Peyer's patch (tissue), 4 donors: ENCODE results near the gene SLC1A2.

Source experiments
- POLR2A ChIP-seq, 2 donors: fragments of 450-650 bp; IDR thresholded peaks; one replicate each; pipeline ENCODE4 v1.5.1; 2017; ENCODE audit warnings: antibody characterized with exemption in 2 of 2, mild to moderate bottlenecking in 2 of 2, moderate library complexity in 2 of 2
- TF ChIP-seq, protein P1 (sequence below), 6 experiments: fragments of 450-650 bp in 4 of 6; fragments of 200-600 bp in 2 of 6; sonication (generic) in 1 of 6; IDR thresholded peaks; one replicate each; pipeline ENCODE4 v1.5.1; 2017 to 2019; ENCODE audit warnings: antibody characterized with exemption in 6 of 6, mild to moderate bottlenecking in 3 of 6, moderate library complexity in 1 of 6

- no peak for TF ChIP-seq POLR2A (IDR thresholded peaks at IDR 0.05)
- TF ChIP-seq, protein P1, sequence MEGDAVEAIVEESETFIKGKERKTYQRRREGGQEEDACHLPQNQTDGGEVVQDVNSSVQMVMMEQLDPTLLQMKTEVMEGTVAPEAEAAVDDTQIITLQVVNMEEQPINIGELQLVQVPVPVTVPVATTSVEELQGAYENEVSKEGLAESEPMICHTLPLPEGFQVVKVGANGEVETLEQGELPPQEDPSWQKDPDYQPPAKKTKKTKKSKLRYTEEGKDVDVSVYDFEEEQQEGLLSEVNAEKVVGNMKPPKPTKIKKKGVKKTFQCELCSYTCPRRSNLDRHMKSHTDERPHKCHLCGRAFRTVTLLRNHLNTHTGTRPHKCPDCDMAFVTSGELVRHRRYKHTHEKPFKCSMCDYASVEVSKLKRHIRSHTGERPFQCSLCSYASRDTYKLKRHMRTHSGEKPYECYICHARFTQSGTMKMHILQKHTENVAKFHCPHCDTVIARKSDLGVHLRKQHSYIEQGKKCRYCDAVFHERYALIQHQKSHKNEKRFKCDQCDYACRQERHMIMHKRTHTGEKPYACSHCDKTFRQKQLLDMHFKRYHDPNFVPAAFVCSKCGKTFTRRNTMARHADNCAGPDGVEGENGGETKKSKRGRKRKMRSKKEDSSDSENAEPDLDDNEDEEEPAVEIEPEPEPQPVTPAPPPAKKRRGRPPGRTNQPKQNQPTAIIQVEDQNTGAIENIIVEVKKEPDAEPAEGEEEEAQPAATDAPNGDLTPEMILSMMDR (IDR thresholded peaks at IDR 0.05) = no peak
Observed at GRCh38 chr11:35427071-35427470, 7.7 kb upstream of the SLC1A2 start.
